Testis (tissue), 3 donors: ENCODE data around the gene ITPRID1. TPM values are rescaled to one million over a fixed set of nuclear protein-coding genes. Genes with fewer than 3 reads are reported as not detected.

ENCODE experiments used
- DNase-seq: peaks from one replicate; pipeline ENCODE4 v3.0.0-alpha.2; 2019
- H3K27ac ChIP-seq, 2 donors: fragments of 200-600 bp; sonication (generic); one replicate each; pipeline ENCODE4 v1.5.1; 2019
- H3K27me3 ChIP-seq: fragments of 200-600 bp; sonication (generic); one replicate; pipeline ENCODE4 v1.5.1; 2019
- H3K36me3 ChIP-seq: fragments of 200-600 bp; sonication (generic); one replicate; pipeline ENCODE4 v1.5.1; 2017; ENCODE audit warnings: low read depth; ENCODE audit errors: missing control alignments
- H3K4me1 ChIP-seq: fragments of 200-600 bp; sonication (generic); one replicate; pipeline ENCODE4 v1.5.1; 2019
- H3K4me3 ChIP-seq, 2 donors: fragments of 200-600 bp; sonication (generic); one replicate each; pipeline ENCODE4 v1.5.1; 2017 to 2019
- H3K9me3 ChIP-seq: fragments of 200-600 bp; sonication (generic); one replicate; pipeline ENCODE4 v1.5.1; 2017
- POLR2A ChIP-seq: fragments of 450-650 bp; IDR thresholded peaks from one replicate; pipeline ENCODE4 v1.6.1; 2017; ENCODE audit warnings: antibody characterized with exemption, mild to moderate bottlenecking, moderate library complexity
- WGBS, 2 donors: methylation state at CpG; one replicate each; pipeline ENCODE4 v1.1.5; 2018; 5-methylcytosine and 5-hydroxymethylcytosine counted together
- intact Hi-C: fragments of 100-400 bp; cut with DNase I; formaldehyde crosslinking; loops from one replicate; pipeline ENCODE4 v1.15.1; 2023; ENCODE audit warnings: low total_unique reads
- polyA plus RNA-seq: library from polyadenylated mRNA; stranded (reverse); fragments of 350-450 nt; fragmentation: Illumina TruSeq; extraction: RNeasy Lipid Tissue Mini Kit (QIAGEN cat#74804); gene quantifications from one replicate; pipeline ENCODE4 v1.2.3, GENCODE V29; 2014; ENCODE audit warnings: low read depth, low replicate concordance; ENCODE audit not compliant: insufficient read depth
- total RNA-seq, 2 donors: library from RNA; depleted of rRNA; stranded (reverse); fragments of >200 nt; gene quantifications; one replicate each; pipeline ENCODE4 v1.2.3, GENCODE V29; 2016
- TF ChIP-seq, protein P1 (sequence below), 3 experiments: fragments of 450-650 bp in 2 of 3; fragments of 200-600 bp in 1 of 3; sonication (generic) in 1 of 3; IDR thresholded peaks; one replicate each; pipeline ENCODE4 v1.5.1; 2016 to 2019; ENCODE audit warnings: antibody characterized with exemption in 3 of 3, mild to moderate bottlenecking in 2 of 3, moderate library complexity in 1 of 3

Gene ITPRID1
- total and polyA plus RNA-seq, 3 donors from 2014 or later = 1.6 to 2.3 (median 2.1) TPM

DNA sequence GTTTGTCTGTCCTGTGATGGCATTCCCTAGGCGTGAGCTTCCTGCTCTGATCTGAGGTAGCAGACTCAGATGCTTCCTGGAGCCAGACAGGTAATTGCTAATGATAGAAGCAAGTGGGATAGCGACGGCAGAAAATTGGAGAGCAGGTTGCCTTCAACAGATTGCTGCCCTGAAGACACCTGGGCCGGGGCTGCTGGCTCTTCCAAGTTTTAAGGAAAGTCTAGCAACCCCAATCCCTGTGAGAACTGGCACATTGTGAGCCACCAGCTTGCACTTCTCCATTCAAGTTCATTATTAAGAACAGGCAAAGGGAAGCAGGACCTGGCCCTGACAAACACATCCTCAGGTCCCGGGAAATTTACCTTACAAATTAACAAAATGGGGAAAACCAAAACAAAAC, 50.8 kb downstream of the ITPRID1 start:
- H3K27ac ChIP-seq = no peak overlapping the region
- no peaks in the 10 kb centered on the region for H3K36me3 ChIP-seq
- no peaks in the 10 kb centered on the region for H3K9me3 ChIP-seq
- TF ChIP-seq POLR2A = no peak
- TF ChIP-seq, protein P1, sequence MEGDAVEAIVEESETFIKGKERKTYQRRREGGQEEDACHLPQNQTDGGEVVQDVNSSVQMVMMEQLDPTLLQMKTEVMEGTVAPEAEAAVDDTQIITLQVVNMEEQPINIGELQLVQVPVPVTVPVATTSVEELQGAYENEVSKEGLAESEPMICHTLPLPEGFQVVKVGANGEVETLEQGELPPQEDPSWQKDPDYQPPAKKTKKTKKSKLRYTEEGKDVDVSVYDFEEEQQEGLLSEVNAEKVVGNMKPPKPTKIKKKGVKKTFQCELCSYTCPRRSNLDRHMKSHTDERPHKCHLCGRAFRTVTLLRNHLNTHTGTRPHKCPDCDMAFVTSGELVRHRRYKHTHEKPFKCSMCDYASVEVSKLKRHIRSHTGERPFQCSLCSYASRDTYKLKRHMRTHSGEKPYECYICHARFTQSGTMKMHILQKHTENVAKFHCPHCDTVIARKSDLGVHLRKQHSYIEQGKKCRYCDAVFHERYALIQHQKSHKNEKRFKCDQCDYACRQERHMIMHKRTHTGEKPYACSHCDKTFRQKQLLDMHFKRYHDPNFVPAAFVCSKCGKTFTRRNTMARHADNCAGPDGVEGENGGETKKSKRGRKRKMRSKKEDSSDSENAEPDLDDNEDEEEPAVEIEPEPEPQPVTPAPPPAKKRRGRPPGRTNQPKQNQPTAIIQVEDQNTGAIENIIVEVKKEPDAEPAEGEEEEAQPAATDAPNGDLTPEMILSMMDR (IDR thresholded peaks at IDR 0.05) = no peak
- H3K27me3 ChIP-seq = no peaks in the 10 kb centered on the region
- intact Hi-C loops = no loop called here
- no peaks in the 10 kb centered on the region for H3K4me1 ChIP-seq
- no peak for DNase-seq
- H3K4me3 ChIP-seq = no peak overlapping the region
- WGBS, 2 donors = 77 to 83% methylated on average over 5 of the region's 5 CpGs

DNA sequence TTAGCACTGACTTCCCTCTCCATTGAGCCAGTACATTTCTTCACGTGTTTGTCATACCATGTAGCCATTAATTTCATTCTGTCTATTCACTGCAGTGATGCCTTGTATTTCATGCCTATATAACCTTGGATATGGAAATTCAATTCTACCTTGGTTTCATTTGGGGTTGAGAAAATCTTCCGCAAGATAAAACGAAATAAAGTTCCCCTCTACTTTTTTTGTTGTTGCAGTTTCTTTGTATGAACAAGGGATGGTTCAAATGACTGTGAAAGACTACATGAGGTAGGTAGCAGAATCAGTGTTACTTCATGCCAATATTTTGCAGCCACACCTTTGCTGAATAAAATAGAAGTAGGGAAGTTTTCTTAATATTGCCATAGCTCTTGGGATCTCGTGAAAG, 55.6 kb downstream of the ITPRID1 start:
- no peak overlapping the region for H3K27ac ChIP-seq
- H3K4me1 ChIP-seq = no peaks in the 10 kb centered on the region
- H3K4me3 ChIP-seq = no peak overlapping the region
- no peaks in the 10 kb centered on the region for H3K9me3 ChIP-seq
- TF ChIP-seq POLR2A = no peak
- TF ChIP-seq, protein P1 (IDR thresholded peaks at IDR 0.05) = no peak
- intact Hi-C loops = no loop called here
- H3K36me3 ChIP-seq = no peaks in the 10 kb centered on the region
- no peak for DNase-seq
- no peaks in the 10 kb centered on the region for H3K27me3 ChIP-seq
- 86 to 90% methylated on average over 4 of the region's 4 CpGs for WGBS, 2 donors

DNA sequence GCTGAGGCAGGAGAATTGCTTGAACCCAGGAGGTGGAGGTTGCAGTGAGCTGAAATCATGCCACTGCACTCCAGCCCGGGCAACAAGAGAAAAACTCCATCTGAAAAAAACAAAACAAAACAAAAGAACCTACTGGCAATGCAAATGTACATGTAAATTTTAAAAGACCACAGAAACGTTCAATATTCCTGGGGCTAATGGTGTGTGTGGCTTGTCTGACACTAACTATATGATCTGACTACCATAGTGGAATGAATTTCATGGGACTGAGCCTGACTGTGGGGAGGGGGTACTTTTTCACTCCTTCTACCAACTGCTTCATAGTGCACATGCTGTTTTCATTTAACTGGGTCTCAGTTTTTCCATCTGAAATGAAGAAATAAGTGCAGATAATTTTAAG, 69.6 kb downstream of the ITPRID1 start:
- Histone ChIP-seq H3K9me3 (no peaks in the 10 kb centered on the region), H3K4me1 (no peaks in the 10 kb centered on the region), H3K27me3 (no peaks in the 10 kb centered on the region), H3K4me3 (no peak overlapping the region), H3K36me3 (no peaks in the 10 kb centered on the region), H3K27ac (no peak overlapping the region)
- WGBS, 2 donors = 38 to 86% methylated on average over 2 of the region's 2 CpGs
- intact Hi-C loops = no loop called here
- TF ChIP-seq, protein P1 (IDR thresholded peaks at IDR 0.05) = no peak
- TF ChIP-seq POLR2A = no peak
- DNase-seq = no peak

DNA sequence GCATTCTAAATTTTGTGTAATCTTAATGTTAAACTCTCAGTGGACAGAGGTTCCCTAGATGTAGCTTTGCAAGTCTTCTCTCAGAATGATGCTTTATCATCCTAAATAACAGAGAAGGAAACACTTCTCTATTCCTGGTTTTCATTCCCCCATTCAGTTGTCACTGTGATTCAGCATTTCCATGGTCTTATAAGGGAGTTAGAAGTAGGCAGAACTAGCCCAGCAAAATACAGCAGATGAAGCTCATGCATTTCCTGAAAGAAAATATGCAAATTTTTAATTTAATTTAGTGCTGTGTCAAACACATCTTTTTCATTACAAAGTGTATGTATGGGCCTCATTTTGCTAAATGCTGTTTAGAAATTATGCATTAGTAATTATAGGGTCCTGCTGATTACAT, 70.1 kb downstream of the ITPRID1 start:
- no peak for TF ChIP-seq POLR2A
- TF ChIP-seq, protein P1 (IDR thresholded peaks at IDR 0.05) = no peak
- no peak for DNase-seq
- H3K9me3 ChIP-seq = no peaks in the 10 kb centered on the region
- intact Hi-C loops = no loop called here
- H3K36me3 ChIP-seq = no peaks in the 10 kb centered on the region
- H3K27ac ChIP-seq = no peak overlapping the region
- no peaks in the 10 kb centered on the region for H3K4me1 ChIP-seq
- H3K4me3 ChIP-seq = no peak overlapping the region
- no peaks in the 10 kb centered on the region for H3K27me3 ChIP-seq

DNA sequence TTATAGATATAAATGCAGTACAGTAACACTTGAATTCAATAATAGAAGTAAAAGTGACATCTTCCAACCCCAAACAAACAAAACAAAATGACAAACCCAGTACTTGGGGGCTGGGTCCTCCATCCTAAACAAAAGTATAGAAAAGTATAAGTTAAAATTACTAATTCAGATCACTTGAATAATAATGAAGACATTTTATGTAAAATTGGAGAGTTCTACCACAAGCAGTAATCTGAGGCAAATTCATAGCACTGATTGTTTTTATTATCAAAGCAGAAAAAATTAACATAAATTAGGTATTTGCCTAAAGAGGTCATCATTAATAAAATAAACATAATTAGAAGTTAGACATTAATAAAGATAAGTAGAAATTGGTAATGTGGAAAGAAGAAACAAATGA, 81.5 kb downstream of the ITPRID1 start:
- Histone ChIP-seq H3K36me3 (no peaks in the 10 kb centered on the region), H3K27me3 (no peaks in the 10 kb centered on the region), H3K27ac (no peak overlapping the region), H3K9me3 (no peaks in the 10 kb centered on the region), H3K4me1 (no peaks in the 10 kb centered on the region), H3K4me3 (no peak overlapping the region)
- intact Hi-C loops = no loop called here
- TF ChIP-seq, protein P1 (IDR thresholded peaks at IDR 0.05) = no peak
- TF ChIP-seq POLR2A = no peak
- DNase-seq = no peak
